ENCODE results near the gene LILRA6.
A peak's percentile ranks its signal among the peaks of the same experiment; 100 is the strongest.

DNA sequence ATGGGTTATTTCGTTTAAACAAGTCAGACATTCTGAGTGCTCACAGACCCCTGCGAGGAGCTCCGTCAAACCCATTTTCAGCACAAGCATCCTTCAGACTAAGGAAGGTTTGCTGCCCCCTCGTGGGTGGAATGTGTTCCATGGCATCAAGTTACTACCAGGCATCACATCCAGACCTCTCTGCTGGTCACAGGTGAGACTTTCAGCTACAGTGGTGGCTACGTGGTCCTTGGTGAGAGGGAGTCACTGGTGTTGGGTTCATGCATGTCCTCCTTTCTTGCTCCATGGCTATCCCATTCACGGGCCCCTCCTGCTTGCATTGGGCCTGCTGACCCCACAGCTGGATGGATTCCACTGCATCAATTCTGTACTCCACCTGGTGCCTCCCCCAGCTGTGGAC lies 23.5 kb upstream of the LILRA6 start:
- TF ChIP-seq, protein P1, sequence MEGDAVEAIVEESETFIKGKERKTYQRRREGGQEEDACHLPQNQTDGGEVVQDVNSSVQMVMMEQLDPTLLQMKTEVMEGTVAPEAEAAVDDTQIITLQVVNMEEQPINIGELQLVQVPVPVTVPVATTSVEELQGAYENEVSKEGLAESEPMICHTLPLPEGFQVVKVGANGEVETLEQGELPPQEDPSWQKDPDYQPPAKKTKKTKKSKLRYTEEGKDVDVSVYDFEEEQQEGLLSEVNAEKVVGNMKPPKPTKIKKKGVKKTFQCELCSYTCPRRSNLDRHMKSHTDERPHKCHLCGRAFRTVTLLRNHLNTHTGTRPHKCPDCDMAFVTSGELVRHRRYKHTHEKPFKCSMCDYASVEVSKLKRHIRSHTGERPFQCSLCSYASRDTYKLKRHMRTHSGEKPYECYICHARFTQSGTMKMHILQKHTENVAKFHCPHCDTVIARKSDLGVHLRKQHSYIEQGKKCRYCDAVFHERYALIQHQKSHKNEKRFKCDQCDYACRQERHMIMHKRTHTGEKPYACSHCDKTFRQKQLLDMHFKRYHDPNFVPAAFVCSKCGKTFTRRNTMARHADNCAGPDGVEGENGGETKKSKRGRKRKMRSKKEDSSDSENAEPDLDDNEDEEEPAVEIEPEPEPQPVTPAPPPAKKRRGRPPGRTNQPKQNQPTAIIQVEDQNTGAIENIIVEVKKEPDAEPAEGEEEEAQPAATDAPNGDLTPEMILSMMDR (IDR thresholded peaks at IDR 0.05; ENCODE audit: low read depth, low read length), result peak; percentile 90
- no peak for TF ChIP-seq EZH2phosphoT487 (IDR thresholded peaks at IDR 0.05; ENCODE audit: low read depth)

Measured in OCI-LY3 (cell line).